ENCODE data around the gene KIAA1328. TPM values are rescaled to one million over a fixed set of nuclear protein-coding genes. Genes with fewer than 3 reads are reported as not detected.

Gene KIAA1328
- total and polyA plus RNA-seq, 9 of the 15 experiments (the other 6 are each of a cell fraction or from before 2014, with no cell fraction given) = 4.0 to 8.6 (median 7.4) TPM

DNA sequence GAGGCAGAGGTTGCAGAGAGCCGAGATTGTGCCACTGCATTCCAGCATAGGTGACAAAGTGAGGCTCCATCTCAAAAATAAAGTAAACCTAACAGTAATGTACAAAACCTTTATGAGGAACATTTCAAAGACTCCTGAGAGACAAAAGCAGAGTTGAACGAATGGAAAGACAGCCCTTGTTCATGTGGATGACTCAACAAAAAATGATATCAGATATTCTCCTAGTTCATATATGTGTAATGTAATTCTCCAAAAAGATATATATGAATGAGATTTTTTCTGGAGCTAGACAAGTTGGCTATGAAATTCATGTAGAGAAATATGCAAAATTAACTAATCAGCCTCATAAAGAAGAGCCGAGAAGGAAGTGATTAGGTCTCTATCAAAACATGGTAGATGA, 61.7 kb downstream of the KIAA1328 start (continued):
- TF ChIP-seq ZNF512 (tag; IDR thresholded peaks at IDR 0.05) (no peak), NFE2L1 (tag; IDR thresholded peaks at IDR 0.05; ENCODE audit: borderline replicate concordance, low read depth) (peak; percentile 90), EP400 (IDR thresholded peaks at IDR 0.05) (no peak), KDM4B (IDR thresholded peaks at IDR 0.05; ENCODE audit: borderline replicate concordance in 2 of 2, low read depth in 1 of 2) (no peak), NR4A1 (CRISPR knock-in tag; IDR thresholded peaks at IDR 0.05) (no peak), NR4A1 (tag; IDR thresholded peaks at IDR 0.05) (no peak), POLR2G (IDR thresholded peaks at IDR 0.05; ENCODE audit: low read depth, low read length) (no peak), SAFB (IDR thresholded peaks at IDR 0.05; ENCODE audit: borderline replicate concordance, low read depth, low read length) (no peak), RNF2 (IDR thresholded peaks at IDR 0.05) (no peak), ZNF592 (IDR thresholded peaks at IDR 0.05) (peak; percentile 45; the same call in 1 of the 2 replicates)
- TF ChIP-seq, protein P1, sequence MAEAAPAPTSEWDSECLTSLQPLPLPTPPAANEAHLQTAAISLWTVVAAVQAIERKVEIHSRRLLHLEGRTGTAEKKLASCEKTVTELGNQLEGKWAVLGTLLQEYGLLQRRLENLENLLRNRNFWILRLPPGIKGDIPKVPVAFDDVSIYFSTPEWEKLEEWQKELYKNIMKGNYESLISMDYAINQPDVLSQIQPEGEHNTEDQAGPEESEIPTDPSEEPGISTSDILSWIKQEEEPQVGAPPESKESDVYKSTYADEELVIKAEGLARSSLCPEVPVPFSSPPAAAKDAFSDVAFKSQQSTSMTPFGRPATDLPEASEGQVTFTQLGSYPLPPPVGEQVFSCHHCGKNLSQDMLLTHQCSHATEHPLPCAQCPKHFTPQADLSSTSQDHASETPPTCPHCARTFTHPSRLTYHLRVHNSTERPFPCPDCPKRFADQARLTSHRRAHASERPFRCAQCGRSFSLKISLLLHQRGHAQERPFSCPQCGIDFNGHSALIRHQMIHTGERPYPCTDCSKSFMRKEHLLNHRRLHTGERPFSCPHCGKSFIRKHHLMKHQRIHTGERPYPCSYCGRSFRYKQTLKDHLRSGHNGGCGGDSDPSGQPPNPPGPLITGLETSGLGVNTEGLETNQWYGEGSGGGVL (CRISPR knock-in tag; IDR thresholded peaks at IDR 0.05) = no peak

Data from K562 (cell line).